Smooth muscle cell (in vitro differentiated cells): ENCODE results near the gene GRWD1. TPM values are rescaled to one million over a fixed set of nuclear protein-coding genes. Genes with fewer than 3 reads are reported as not detected.

ENCODE experiments used
- DNase-seq: peaks from one replicate; lab custom pipeline; 2025; ENCODE audit not compliant: unreplicated experiment; lab: John Stamatoyannopoulos, UW
- H2AFZ ChIP-seq: fragments of 200-600 bp; sonication (generic); 2 replicates; pipeline ENCODE4 v1.6.0; 2016; ENCODE audit warnings: antibody characterized with exemption, low read depth, mild to moderate bottlenecking
- H3F3A ChIP-seq: fragments of 200-600 bp; sonication (generic); 2 replicates; pipeline ENCODE4 v1.6.0; 2017; ENCODE audit warnings: antibody characterized with exemption, low read depth
- H3K27ac ChIP-seq: fragments of 200-600 bp; sonication (generic); 2 replicates; pipeline ENCODE4 v1.5.1; 2016; ENCODE audit warnings: low read depth, mild to moderate bottlenecking
- H3K27me3 ChIP-seq: fragments of 200-600 bp; sonication (generic); 2 replicates; pipeline ENCODE4 v1.6.1; 2016; ENCODE audit warnings: low read depth, mild to moderate bottlenecking
- H3K36me3 ChIP-seq: fragments of 200-600 bp; sonication (generic); 2 replicates; pipeline ENCODE4 v1.5.1; 2016; ENCODE audit warnings: low read depth
- H3K4me1 ChIP-seq: fragments of 200-600 bp; sonication (generic); 2 replicates; pipeline ENCODE4 v1.5.1; 2016; ENCODE audit warnings: low read depth
- H3K4me2 ChIP-seq: fragments of 200-600 bp; sonication (generic); 2 replicates; pipeline ENCODE4 v1.6.0; 2016; ENCODE audit warnings: mild to moderate bottlenecking
- H3K4me3 ChIP-seq: fragments of 200-600 bp; sonication (generic); 2 replicates; pipeline ENCODE4 v1.5.1; 2016; ENCODE audit warnings: mild to moderate bottlenecking
- H3K79me2 ChIP-seq: fragments of 200-600 bp; sonication (generic); 2 replicates; pipeline ENCODE4 v1.6.0; 2016; ENCODE audit warnings: low read depth, mild to moderate bottlenecking
- H3K9ac ChIP-seq: fragments of 200-600 bp; sonication (generic); 2 replicates; pipeline ENCODE4 v1.6.0; 2016; ENCODE audit warnings: low read depth
- H3K9me3 ChIP-seq: fragments of 200-600 bp; sonication (generic); replicated peaks from 2 replicates; pipeline ENCODE4 v1.5.1; 2016; ENCODE audit warnings: low read depth
- H4K20me1 ChIP-seq: fragments of 200-600 bp; sonication (generic); 2 replicates; pipeline ENCODE4 v1.6.0; 2016; ENCODE audit warnings: low read depth
- WGBS: methylation state at CpG from one replicate; pipeline ENCODE4 v1.1.7; 2016; ENCODE audit warnings: low lambda C conversion rate; 5-methylcytosine and 5-hydroxymethylcytosine counted together
- polyA plus RNA-seq: library from polyadenylated mRNA; unstranded; fragments of >200 nt; fragmentation: Nextera tagmentation; extraction: Ambion mirVana; gene quantifications from 2 replicates; pipeline ENCODE4 v1.2.1, GENCODE V29; 2016
- total RNA-seq: library from RNA; depleted of rRNA; stranded (reverse); fragments of >200 nt; gene quantifications from 2 replicates; pipeline ENCODE4 v1.2.3, GENCODE V29; 2014
- TF ChIP-seq, protein P1 (sequence below): fragments of 200-600 bp; sonication (generic); IDR thresholded peaks from 2 replicates; pipeline ENCODE4 v1.5.1; 2017; ENCODE audit warnings: borderline replicate concordance, mild to moderate bottlenecking, antibody characterized with exemption; ENCODE audit not compliant: insufficient read depth, poor library complexity, severe bottlenecking

Gene GRWD1
- total and polyA plus RNA-seq, 2 experiments from 2014 or later, result 22.1 to 23.6 TPM

DNA sequence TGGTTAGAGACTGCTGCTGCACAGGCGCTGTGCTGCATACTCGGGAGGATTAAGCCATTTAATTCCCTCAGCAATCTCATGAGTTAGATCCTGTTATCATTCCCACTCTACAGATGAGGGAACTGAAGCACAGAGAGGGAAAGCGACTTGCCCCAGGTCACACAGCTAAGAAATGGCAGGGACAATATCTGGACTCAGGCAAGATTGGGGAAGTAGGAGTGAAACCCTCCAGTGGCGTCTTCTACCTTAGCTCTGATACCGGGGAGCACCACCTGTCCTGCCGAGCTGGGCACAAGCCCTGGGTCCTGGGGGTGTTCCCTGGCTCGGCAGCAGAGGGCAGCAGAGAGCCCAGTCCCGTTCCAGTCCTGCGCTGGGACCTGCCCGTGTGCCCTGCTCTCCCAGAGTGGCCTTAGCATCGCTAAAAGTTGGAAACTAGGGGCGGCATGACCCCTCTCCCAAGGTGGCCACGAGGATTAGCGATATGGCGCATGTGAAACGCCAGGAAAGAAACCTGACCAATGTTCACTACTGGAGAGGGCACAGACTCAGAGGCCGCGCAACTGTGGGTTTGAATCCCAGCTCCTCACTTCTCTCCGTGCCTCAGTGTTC is 43.9 kb downstream of the GRWD1 start:
- Histone ChIP-seq H3K27ac (no peak overlapping the region), H3K79me2 (no peaks in the 10 kb centered on the region), H2AFZ (no peak overlapping the region), H4K20me1 (no peaks in the 10 kb centered on the region), H3K9me3 (no peaks in the 10 kb centered on the region), H3K36me3 (no peaks in the 10 kb centered on the region), H3K4me2 (no peak overlapping the region), H3K9ac (no peak overlapping the region), H3F3A (no peaks in the 10 kb centered on the region), H3K27me3 (no peaks in the 10 kb centered on the region), H3K4me1 (peaks cover 7% of the 10 kb centered on the region), H3K4me3 (no peak overlapping the region)
- TF ChIP-seq, protein P1, sequence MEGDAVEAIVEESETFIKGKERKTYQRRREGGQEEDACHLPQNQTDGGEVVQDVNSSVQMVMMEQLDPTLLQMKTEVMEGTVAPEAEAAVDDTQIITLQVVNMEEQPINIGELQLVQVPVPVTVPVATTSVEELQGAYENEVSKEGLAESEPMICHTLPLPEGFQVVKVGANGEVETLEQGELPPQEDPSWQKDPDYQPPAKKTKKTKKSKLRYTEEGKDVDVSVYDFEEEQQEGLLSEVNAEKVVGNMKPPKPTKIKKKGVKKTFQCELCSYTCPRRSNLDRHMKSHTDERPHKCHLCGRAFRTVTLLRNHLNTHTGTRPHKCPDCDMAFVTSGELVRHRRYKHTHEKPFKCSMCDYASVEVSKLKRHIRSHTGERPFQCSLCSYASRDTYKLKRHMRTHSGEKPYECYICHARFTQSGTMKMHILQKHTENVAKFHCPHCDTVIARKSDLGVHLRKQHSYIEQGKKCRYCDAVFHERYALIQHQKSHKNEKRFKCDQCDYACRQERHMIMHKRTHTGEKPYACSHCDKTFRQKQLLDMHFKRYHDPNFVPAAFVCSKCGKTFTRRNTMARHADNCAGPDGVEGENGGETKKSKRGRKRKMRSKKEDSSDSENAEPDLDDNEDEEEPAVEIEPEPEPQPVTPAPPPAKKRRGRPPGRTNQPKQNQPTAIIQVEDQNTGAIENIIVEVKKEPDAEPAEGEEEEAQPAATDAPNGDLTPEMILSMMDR, result peak; percentile 84
- peak; percentile 49 for DNase-seq
- WGBS, result 32% methylated on average over 19 of the region's 19 CpGs

- H3F3A ChIP-seq, result peaks cover 6% of the 10 kb centered on the region
- peak overlapping the region; percentile 78 for H3K4me2 ChIP-seq
Measured at GRCh38 chr19:48490981-48491792, 45.4 kb downstream of the GRWD1 start.

GRCh38 chr19:48491793-48492123 is 46.0 kb downstream of the GRWD1 start:
- Histone ChIP-seq H3K9ac (no peak overlapping the region), H3K36me3 (no peaks in the 10 kb centered on the region), H3F3A (peaks cover 6% of the 10 kb centered on the region), H3K4me1 (peaks cover 7% of the 10 kb centered on the region), H3K4me3 (no peak overlapping the region), H4K20me1 (no peaks in the 10 kb centered on the region), H3K9me3 (no peaks in the 10 kb centered on the region), H3K79me2 (no peaks in the 10 kb centered on the region), H2AFZ (no peak overlapping the region), H3K4me2 (peak overlapping the region; percentile 78), H3K27me3 (no peaks in the 10 kb centered on the region), H3K27ac (no peak overlapping the region)
- 23% methylated on average over 7 of the region's 10 CpGs for WGBS
- TF ChIP-seq, protein P1, result no peak
- no peak for DNase-seq

More at GRCh38 chr19:48490981-48491792, 45.4 kb downstream of the GRWD1 start:
- no peak for DNase-seq
- H3K79me2 ChIP-seq, result no peaks in the 10 kb centered on the region
- no peaks in the 10 kb centered on the region for H3K9me3 ChIP-seq
- H3K27me3 ChIP-seq, result no peaks in the 10 kb centered on the region
- peaks cover 7% of the 10 kb centered on the region for H3K4me1 ChIP-seq
- no peak overlapping the region for H3K4me3 ChIP-seq
- H4K20me1 ChIP-seq, result no peaks in the 10 kb centered on the region
- no peaks in the 10 kb centered on the region for H3K36me3 ChIP-seq
- 20% methylated on average over 9 of the region's 50 CpGs for WGBS
- TF ChIP-seq, protein P1, result no peak
- no peak overlapping the region for H3K27ac ChIP-seq
- H3K9ac ChIP-seq, result no peak overlapping the region
- H2AFZ ChIP-seq, result no peak overlapping the region
